Astrocyte (in vitro differentiated cells and primary cell): ENCODE measurements around the gene NRDC.

ENCODE experiments used
- CTCF ChIP-seq: IDR thresholded peaks from 2 replicates; pipeline ENCODE4 v1.5.1; 2011; ENCODE audit warnings: low read depth, mild to moderate bottlenecking, inconsistent platforms, low read length, moderate library complexity; ENCODE audit not compliant: insufficient read depth
- EZH2 ChIP-seq: IDR thresholded peaks from 2 replicates; pipeline ENCODE4 v1.6.1; 2012; ENCODE audit warnings: mild to moderate bottlenecking, low read length, inconsistent platforms; ENCODE audit not compliant: insufficient read depth

GRCh38 chr1:51867479-51868232 is 10.9 kb downstream of the NRDC start:
- TF ChIP-seq CTCF (no peak), EZH2 (no peak)
